ENCODE measurements around the gene TEX13C. TPM values are rescaled to one million over a fixed set of nuclear protein-coding genes. Genes with fewer than 3 reads are reported as not detected.
"Not testable (repeated sequence)": the region's sequence is repeated elsewhere in the genome, so short reads cannot be mapped to it uniquely, and the experiment has no call there.

TEX13C gene
- total RNA-seq, 2 experiments from 2014 or later = not detected

DNA sequence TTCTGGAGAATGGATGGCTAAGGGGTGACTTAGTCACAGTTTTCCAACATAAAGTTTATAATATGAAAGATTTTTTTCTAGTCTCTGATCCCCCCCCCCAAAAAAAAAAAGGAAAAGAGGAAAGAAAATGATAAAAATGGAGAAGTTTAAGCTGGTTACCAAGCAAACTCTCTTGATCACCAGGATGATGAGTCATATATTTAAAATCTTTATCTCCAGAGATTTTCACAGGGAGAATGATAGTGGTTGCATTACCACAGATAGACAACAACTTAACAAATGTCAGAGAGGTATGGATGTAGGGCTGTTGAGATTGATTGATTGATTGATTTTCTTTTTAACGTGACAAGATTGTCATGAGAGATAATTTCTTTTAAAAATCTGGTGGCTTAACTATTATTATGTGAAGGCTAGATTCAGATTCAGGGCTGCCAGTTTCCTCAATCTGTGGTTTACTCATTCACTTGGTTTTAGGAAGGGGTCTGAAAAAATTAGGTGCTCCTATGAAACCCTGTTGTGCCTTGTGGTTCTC lies 13.3 kb upstream of the TEX13C start:
- intact Hi-C loops (cut with DNase I, micrococcal nuclease) = no loop called here
- ChIA-PET CTCF (interaction anchor here (0.6 kb wide), 1 partner anchor 241 kb away, joined by 5 read pairs; no protein-coding TSS in a partner anchor), POLR2A (no interaction called here)
- Mint-ChIP-seq H3K9me3 (no peaks in the 10 kb centered on the region), H3K36me3 (ENCODE audit: low read depth) (no peaks in the 10 kb centered on the region), H3K4me1 (ENCODE audit: low read depth) (no peaks in the 10 kb centered on the region), H3K27ac (no peak overlapping the region), H3K4me3 (no peak overlapping the region), H3K27me3 (no peaks in the 10 kb centered on the region)
- no peaks in the 10 kb centered on the region for H3K9me3 ChIP-seq (ENCODE audit: control insufficient read depth in 1 of 2, insufficient read depth in 1 of 2, low read length in 2 of 2)
- H3K36me3 ChIP-seq (ENCODE audit: insufficient read depth, low read length) = no peaks in the 10 kb centered on the region
- DNase-seq (no peak), ATAC-seq (ENCODE audit: poor library complexity) (no peak)
- H3K27ac ChIP-seq (ENCODE audit: low read depth in 1 of 2, low read length in 2 of 2) = no peak overlapping the region
- no peak overlapping the region for H3K4me3 ChIP-seq (ENCODE audit: low read length)
- TF ChIP-seq, protein P1, sequence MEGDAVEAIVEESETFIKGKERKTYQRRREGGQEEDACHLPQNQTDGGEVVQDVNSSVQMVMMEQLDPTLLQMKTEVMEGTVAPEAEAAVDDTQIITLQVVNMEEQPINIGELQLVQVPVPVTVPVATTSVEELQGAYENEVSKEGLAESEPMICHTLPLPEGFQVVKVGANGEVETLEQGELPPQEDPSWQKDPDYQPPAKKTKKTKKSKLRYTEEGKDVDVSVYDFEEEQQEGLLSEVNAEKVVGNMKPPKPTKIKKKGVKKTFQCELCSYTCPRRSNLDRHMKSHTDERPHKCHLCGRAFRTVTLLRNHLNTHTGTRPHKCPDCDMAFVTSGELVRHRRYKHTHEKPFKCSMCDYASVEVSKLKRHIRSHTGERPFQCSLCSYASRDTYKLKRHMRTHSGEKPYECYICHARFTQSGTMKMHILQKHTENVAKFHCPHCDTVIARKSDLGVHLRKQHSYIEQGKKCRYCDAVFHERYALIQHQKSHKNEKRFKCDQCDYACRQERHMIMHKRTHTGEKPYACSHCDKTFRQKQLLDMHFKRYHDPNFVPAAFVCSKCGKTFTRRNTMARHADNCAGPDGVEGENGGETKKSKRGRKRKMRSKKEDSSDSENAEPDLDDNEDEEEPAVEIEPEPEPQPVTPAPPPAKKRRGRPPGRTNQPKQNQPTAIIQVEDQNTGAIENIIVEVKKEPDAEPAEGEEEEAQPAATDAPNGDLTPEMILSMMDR (IDR thresholded peaks at IDR 0.05) = no peak
- H3K4me1 ChIP-seq (ENCODE audit: insufficient read depth, low read length) = no peaks in the 10 kb centered on the region
- H3K27me3 ChIP-seq (ENCODE audit: control insufficient read depth in 1 of 2, insufficient read depth in 2 of 2, low read length in 2 of 2) = no peaks in the 10 kb centered on the region

DNA sequence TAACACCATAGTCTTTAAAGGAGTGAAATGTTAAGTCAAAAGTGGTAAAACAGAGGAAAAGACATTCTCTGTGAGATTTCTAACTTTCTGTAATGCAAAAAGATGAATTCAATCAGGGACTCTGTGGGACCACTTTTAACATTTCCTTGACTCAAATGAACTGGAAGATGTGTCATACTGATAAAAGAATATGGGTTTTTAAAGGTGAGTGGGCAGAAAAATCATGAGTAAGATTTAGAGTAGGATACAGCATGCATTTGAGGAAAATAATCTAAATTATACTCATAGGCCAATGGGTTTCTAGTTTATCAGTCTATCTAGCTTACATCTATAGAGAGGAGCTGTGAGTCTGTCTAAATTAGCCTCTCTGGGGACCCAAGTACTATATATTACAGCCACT lies 11.0 kb upstream of the TEX13C start:
- no peak for DNase-seq
- no peaks in the 10 kb centered on the region for H3K9me3 Mint-ChIP-seq
- no peak overlapping the region for H3K4me3 Mint-ChIP-seq
- ATAC-seq (ENCODE audit: poor library complexity) = no peak
- intact Hi-C loops (cut with DNase I, micrococcal nuclease) = no loop called here
- Histone ChIP-seq H3K4me3 (ENCODE audit: low read length) (no peak overlapping the region), H3K9me3 (ENCODE audit: control insufficient read depth in 1 of 2, insufficient read depth in 1 of 2, low read length in 2 of 2) (no peaks in the 10 kb centered on the region), H3K27me3 (ENCODE audit: control insufficient read depth in 1 of 2, insufficient read depth in 2 of 2, low read length in 2 of 2) (no peaks in the 10 kb centered on the region), H3K4me1 (ENCODE audit: insufficient read depth, low read length) (no peaks in the 10 kb centered on the region), H3K36me3 (ENCODE audit: insufficient read depth, low read length) (no peaks in the 10 kb centered on the region), H3K27ac (ENCODE audit: low read depth in 1 of 2, low read length in 2 of 2) (no peak overlapping the region)
- POLR2A ChIA-PET = no interaction called here
- H3K36me3 Mint-ChIP-seq (ENCODE audit: low read depth) = no peaks in the 10 kb centered on the region
- TF ChIP-seq, protein P1 (IDR thresholded peaks at IDR 0.05) = no peak
- H3K4me1 Mint-ChIP-seq (ENCODE audit: low read depth) = no peaks in the 10 kb centered on the region
- H3K27ac Mint-ChIP-seq = no peak overlapping the region
- CTCF ChIA-PET = no interaction called here
- no peaks in the 10 kb centered on the region for H3K27me3 Mint-ChIP-seq

DNA sequence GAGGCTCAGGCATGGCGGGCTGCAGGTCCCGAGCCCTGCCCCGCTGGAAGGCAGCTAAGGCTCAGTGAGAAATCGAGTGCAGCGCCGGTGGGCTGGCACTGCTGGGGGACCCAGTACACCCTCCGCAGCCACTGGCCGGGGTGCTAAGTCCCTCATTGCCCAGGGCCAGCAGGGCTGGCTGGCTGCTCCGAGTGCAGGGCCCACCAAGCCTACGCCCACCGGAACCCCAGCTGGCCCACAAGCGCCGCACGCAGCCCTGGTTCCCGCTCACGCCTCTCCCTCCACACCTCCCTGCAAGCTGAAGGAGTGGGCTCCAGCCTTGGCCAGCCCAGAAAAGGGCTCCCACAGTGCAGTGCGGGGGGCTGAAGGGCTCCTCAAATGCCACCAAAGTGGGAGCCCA lies 505 bp upstream of the TEX13C start:
- H3K27ac Mint-ChIP-seq; H3K4me3 ChIP-seq (ENCODE audit: low read length); ATAC-seq (ENCODE audit: poor library complexity): not testable (repeated sequence)

DNA sequence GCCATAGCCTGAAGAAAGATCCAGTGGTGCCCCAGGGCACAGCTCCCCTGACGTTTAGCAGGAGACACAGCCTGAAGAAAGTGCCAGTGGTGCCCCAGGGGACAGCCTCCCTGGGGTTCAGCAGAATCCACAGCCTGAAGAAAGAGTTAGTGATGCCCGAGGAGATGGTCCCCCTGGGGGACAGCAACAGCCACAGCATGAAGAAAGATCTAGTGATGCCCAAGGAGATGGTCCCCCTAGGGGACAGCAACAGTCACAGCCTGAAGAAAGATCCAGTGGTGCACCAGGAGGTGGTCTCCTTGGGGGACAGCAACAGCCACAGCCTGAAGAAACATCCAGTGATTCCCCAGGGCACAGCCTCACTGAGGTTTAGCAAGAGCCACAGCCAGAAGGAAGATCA lies 2.8 kb downstream of the TEX13C start:
- no peak overlapping the region for H3K4me3 Mint-ChIP-seq
- H3K4me3 ChIP-seq (ENCODE audit: low read length) = no peak overlapping the region
- TF ChIP-seq, protein P1 (IDR thresholded peaks at IDR 0.05) = no peak
- H3K27me3 ChIP-seq (ENCODE audit: control insufficient read depth in 1 of 2, insufficient read depth in 2 of 2, low read length in 2 of 2) = no peaks in the 10 kb centered on the region
- POLR2A ChIA-PET = no interaction called here
- H3K4me1 Mint-ChIP-seq (ENCODE audit: low read depth) = no peaks in the 10 kb centered on the region
- intact Hi-C loops (cut with DNase I, micrococcal nuclease) = no loop called here
- no peaks in the 10 kb centered on the region for H3K27me3 Mint-ChIP-seq
- no peaks in the 10 kb centered on the region for H3K36me3 ChIP-seq (ENCODE audit: insufficient read depth, low read length)
- H3K36me3 Mint-ChIP-seq (ENCODE audit: low read depth) = no peaks in the 10 kb centered on the region
- H3K27ac ChIP-seq (ENCODE audit: low read depth in 1 of 2, low read length in 2 of 2) = no peak overlapping the region
- CTCF ChIA-PET = no interaction called here
- peaks cover 0 to 4% of the 10 kb centered on the region in 2 experiments for H3K9me3 ChIP-seq (ENCODE audit: control insufficient read depth in 1 of 2, insufficient read depth in 1 of 2, low read length in 2 of 2)
- no peaks in the 10 kb centered on the region for H3K9me3 Mint-ChIP-seq
- no peak for ATAC-seq (ENCODE audit: poor library complexity)
- no peak for DNase-seq
- H3K4me1 ChIP-seq (ENCODE audit: insufficient read depth, low read length) = no peaks in the 10 kb centered on the region
- no peak overlapping the region for H3K27ac Mint-ChIP-seq

More for the DNA sequence above, 505 bp upstream of the TEX13C start:
- H3K4me1 Mint-ChIP-seq (ENCODE audit: low read depth); H3K4me3 Mint-ChIP-seq; POLR2A ChIA-PET; H3K9me3 Mint-ChIP-seq; H3K36me3 Mint-ChIP-seq (ENCODE audit: low read depth); CTCF ChIA-PET; DNase-seq; H3K9me3 ChIP-seq (ENCODE audit: control insufficient read depth in 1 of 2, insufficient read depth in 1 of 2, low read length in 2 of 2); intact Hi-C loops (cut with DNase I, micrococcal nuclease); H3K27me3 Mint-ChIP-seq; H3K36me3 ChIP-seq (ENCODE audit: insufficient read depth, low read length); H3K27me3 ChIP-seq (ENCODE audit: control insufficient read depth in 1 of 2, insufficient read depth in 2 of 2, low read length in 2 of 2); H3K27ac ChIP-seq (ENCODE audit: low read depth in 1 of 2, low read length in 2 of 2); H3K4me1 ChIP-seq (ENCODE audit: insufficient read depth, low read length): not testable (repeated sequence)
